ENCODE data around the gene GPATCH8. TPM values are rescaled to one million over a fixed set of nuclear protein-coding genes. Genes with fewer than 3 reads are reported as not detected.
"Not testable (repeated sequence)": the region's sequence is repeated elsewhere in the genome, so short reads cannot be mapped to it uniquely, and the experiment has no call there.

The GPATCH8 gene
- total RNA-seq, 2 experiments from 2014 or later, result 31.5 to 31.7 TPM

- CTCF ChIA-PET, result interaction anchor here (0.6 kb wide), 1 partner anchor 184 kb away, joined by 3 read pairs; no protein-coding TSS in a partner anchor
- Mint-ChIP-seq H3K36me3 (ENCODE audit: low read depth) (no peaks in the 10 kb centered on the region), H3K4me1 (ENCODE audit: low read depth) (no peaks in the 10 kb centered on the region), H3K4me3 (no peak overlapping the region), H3K27me3 (ENCODE audit: low read depth) (peaks cover 9% of the 10 kb centered on the region), H3K9me3 (no peaks in the 10 kb centered on the region), H3K27ac (no peak overlapping the region)
- no peak for DNase-seq
- intact Hi-C loops (cut with micrococcal nuclease), result no loop called here
Measured at GRCh38 chr17:44540246-44541084, 37.3 kb upstream of the GPATCH8 start.

- CTCF ChIA-PET, result interaction anchor here (0.6 kb wide), 1 partner anchor 183 kb away, joined by 3 read pairs; no protein-coding TSS in a partner anchor
- Mint-ChIP-seq H3K4me1 (ENCODE audit: low read depth) (no peaks in the 10 kb centered on the region), H3K36me3 (ENCODE audit: low read depth) (no peaks in the 10 kb centered on the region), H3K27me3 (ENCODE audit: low read depth) (peaks cover 5% of the 10 kb centered on the region), H3K27ac (no peak overlapping the region), H3K4me3 (no peak overlapping the region), H3K9me3 (no peaks in the 10 kb centered on the region)
- intact Hi-C loops (cut with micrococcal nuclease), result loop anchor here (10.0 kb wide), 1 partner anchor 325 kb away; no protein-coding TSS in a partner anchor
- no peak for DNase-seq
Measured at GRCh38 chr17:44539673-44540072, 36.5 kb upstream of the GPATCH8 start.

- DNase-seq; H3K4me3 Mint-ChIP-seq; H3K36me3 Mint-ChIP-seq (ENCODE audit: low read depth); H3K4me1 Mint-ChIP-seq (ENCODE audit: low read depth); H3K9me3 Mint-ChIP-seq; H3K27me3 Mint-ChIP-seq (ENCODE audit: low read depth); CTCF ChIA-PET; H3K27ac Mint-ChIP-seq: not testable (repeated sequence)
- intact Hi-C loops (cut with micrococcal nuclease), result loop anchor here (10.0 kb wide), 1 partner anchor 327 kb away; no protein-coding TSS in a partner anchor
Measured at GRCh38 chr17:44537922-44538321, 34.7 kb upstream of the GPATCH8 start.

GRCh38 chr17:44536090-44536953 lies 33.1 kb upstream of the GPATCH8 start:
- Mint-ChIP-seq H3K27ac (no peak overlapping the region), H3K4me1 (ENCODE audit: low read depth) (peaks cover 8% of the 10 kb centered on the region), H3K36me3 (ENCODE audit: low read depth) (no peaks in the 10 kb centered on the region), H3K27me3 (ENCODE audit: low read depth) (peaks cover 5% of the 10 kb centered on the region), H3K9me3 (no peaks in the 10 kb centered on the region), H3K4me3 (no peak overlapping the region)
- CTCF ChIA-PET, result interaction anchor here (1.0 to 1.5 kb wide), 3 partner anchors 14 to 130 kb away, joined by 3 to 4 read pairs (median 4); no protein-coding TSS in a partner anchor
- intact Hi-C loops (cut with micrococcal nuclease), result loop anchor here (10.0 kb wide), 1 partner anchor 328 kb away; no protein-coding TSS in a partner anchor
- no peak for DNase-seq

- Mint-ChIP-seq H3K27me3 (ENCODE audit: low read depth) (no peaks in the 10 kb centered on the region), H3K4me3 (no peak overlapping the region), H3K36me3 (ENCODE audit: low read depth) (no peaks in the 10 kb centered on the region), H3K27ac (no peak overlapping the region), H3K4me1 (ENCODE audit: low read depth) (peaks cover 8% of the 10 kb centered on the region), H3K9me3 (no peaks in the 10 kb centered on the region)
- intact Hi-C loops (cut with micrococcal nuclease), result loop anchor here (1.0 to 10.0 kb wide), 3 partner anchors 103 to 331 kb away; no protein-coding TSS in a partner anchor
- CTCF ChIA-PET, result interaction anchor here (0.6 to 2.8 kb wide), 24 partner anchors 8 to 1453 kb away, joined by 3 to 22 read pairs (median 4); partner anchors contain the start of gene GPATCH8
- peak; percentile 93 for DNase-seq
Measured at GRCh38 chr17:44533533-44534246, 30.5 kb upstream of the GPATCH8 start.

- H3K36me3 Mint-ChIP-seq (ENCODE audit: low read depth), result no peaks in the 10 kb centered on the region
- H3K27ac Mint-ChIP-seq, result no peak overlapping the region
- intact Hi-C loops (cut with micrococcal nuclease), result loop anchor here (10.0 kb wide), 1 partner anchor 334 kb away; no protein-coding TSS in a partner anchor
- peaks cover 8% of the 10 kb centered on the region for H3K4me1 Mint-ChIP-seq (ENCODE audit: low read depth)
- no peaks in the 10 kb centered on the region for H3K9me3 Mint-ChIP-seq
- DNase-seq, result no peak
- no peaks in the 10 kb centered on the region for H3K27me3 Mint-ChIP-seq (ENCODE audit: low read depth)
- CTCF ChIA-PET, result interaction anchor here (0.6 to 1.3 kb wide), 2 partner anchors 151 to 180 kb away, joined by 3 read pairs; no protein-coding TSS in a partner anchor
- no peak overlapping the region for H3K4me3 Mint-ChIP-seq
Measured at GRCh38 chr17:44530896-44531418, 27.8 kb upstream of the GPATCH8 start.

GRCh38 chr17:44529864-44530263 lies 26.7 kb upstream of the GPATCH8 start:
- DNase-seq, result no peak
- Mint-ChIP-seq H3K27me3 (ENCODE audit: low read depth) (peaks cover 2% of the 10 kb centered on the region), H3K36me3 (ENCODE audit: low read depth) (no peaks in the 10 kb centered on the region), H3K27ac (no peak overlapping the region), H3K4me3 (no peak overlapping the region), H3K9me3 (no peaks in the 10 kb centered on the region), H3K4me1 (ENCODE audit: low read depth) (peaks cover 8% of the 10 kb centered on the region)
- CTCF ChIA-PET, result interaction anchor here (0.7 kb wide), 1 partner anchor 105 kb away, joined by 4 read pairs; no protein-coding TSS in a partner anchor
- intact Hi-C loops (cut with micrococcal nuclease), result loop anchor here (10.0 kb wide), 1 partner anchor 335 kb away; no protein-coding TSS in a partner anchor

GRCh38 chr17:44527954-44528353 lies 24.7 kb upstream of the GPATCH8 start:
- H3K27ac Mint-ChIP-seq, result no peak overlapping the region
- no peak for DNase-seq
- no peak overlapping the region for H3K4me3 Mint-ChIP-seq
- peaks cover 2% of the 10 kb centered on the region for H3K27me3 Mint-ChIP-seq (ENCODE audit: low read depth)
- intact Hi-C loops (cut with micrococcal nuclease), result no loop called here
- H3K9me3 Mint-ChIP-seq, result no peaks in the 10 kb centered on the region
- H3K4me1 Mint-ChIP-seq (ENCODE audit: low read depth), result no peaks in the 10 kb centered on the region
- no peaks in the 10 kb centered on the region for H3K36me3 Mint-ChIP-seq (ENCODE audit: low read depth)
- CTCF ChIA-PET, result no interaction called here

GRCh38 chr17:44527102-44527501 lies 23.9 kb upstream of the GPATCH8 start:
- no peak for DNase-seq
- intact Hi-C loops (cut with micrococcal nuclease), result no loop called here
- H3K4me3 Mint-ChIP-seq, result no peak overlapping the region
- H3K27ac Mint-ChIP-seq, result no peak overlapping the region
- H3K9me3 Mint-ChIP-seq, result no peaks in the 10 kb centered on the region
- peaks cover 2% of the 10 kb centered on the region for H3K27me3 Mint-ChIP-seq (ENCODE audit: low read depth)
- CTCF ChIA-PET, result no interaction called here
- H3K36me3 Mint-ChIP-seq (ENCODE audit: low read depth), result no peaks in the 10 kb centered on the region
- no peaks in the 10 kb centered on the region for H3K4me1 Mint-ChIP-seq (ENCODE audit: low read depth)

- Mint-ChIP-seq H3K4me1 (ENCODE audit: low read depth) (no peaks in the 10 kb centered on the region), H3K36me3 (ENCODE audit: low read depth) (no peaks in the 10 kb centered on the region), H3K27ac (no peak overlapping the region), H3K4me3 (no peak overlapping the region), H3K27me3 (ENCODE audit: low read depth) (peaks cover 2% of the 10 kb centered on the region), H3K9me3 (no peaks in the 10 kb centered on the region)
- no peak for DNase-seq
- CTCF ChIA-PET, result interaction anchor here (0.6 to 2.8 kb wide), 19 partner anchors 9 to 313 kb away, joined by 3 to 22 read pairs (median 4); no protein-coding TSS in a partner anchor
- intact Hi-C loops (cut with micrococcal nuclease), result loop anchor here (1.0 kb wide), 2 partner anchors 123 to 138 kb away; no protein-coding TSS in a partner anchor
Measured at GRCh38 chr17:44523672-44523972, 20.4 kb upstream of the GPATCH8 start.

- H3K27ac Mint-ChIP-seq, result no peak overlapping the region
- CTCF ChIA-PET, result interaction anchor here (0.6 to 2.8 kb wide), 21 partner anchors 10 to 499 kb away, joined by 3 to 22 read pairs (median 4); no protein-coding TSS in a partner anchor
- H3K4me3 Mint-ChIP-seq, result no peak overlapping the region
- intact Hi-C loops (cut with micrococcal nuclease), result loop anchor here (1.0 kb wide), 2 partner anchors 123 to 138 kb away; no protein-coding TSS in a partner anchor
- H3K27me3 Mint-ChIP-seq (ENCODE audit: low read depth), result peaks cover 2% of the 10 kb centered on the region
- no peaks in the 10 kb centered on the region for H3K9me3 Mint-ChIP-seq
- H3K4me1 Mint-ChIP-seq (ENCODE audit: low read depth), result no peaks in the 10 kb centered on the region
- DNase-seq, result peak; percentile 87
- no peaks in the 10 kb centered on the region for H3K36me3 Mint-ChIP-seq (ENCODE audit: low read depth)
Measured at GRCh38 chr17:44522883-44523671, 19.9 kb upstream of the GPATCH8 start.

All from activated naive CD4-positive, alpha-beta T cell treated with anti-CD3 and anti-CD28 coated beads for 36 hours (primary cell).